ENCODE data around the gene TRAK2.

- TF ChIP-seq CTCF (IDR thresholded peaks at IDR 0.05 in 4 of 5, conservative IDR thresholded peaks at IDR 0.05 in 1 of 5) (no peak), POLR2A (IDR thresholded peaks at IDR 0.05) (no peak)
Measured at GRCh38 chr2:201433394-201433995, 17.8 kb downstream of the TRAK2 start.

All from gastrocnemius medialis (tissue), 4 donors.